GM12892 (cell line): ENCODE data around the gene MAP2K5.

Experiments
- POLR2A ChIP-seq: IDR thresholded peaks from 2 replicates; pipeline ENCODE4 v1.6.1; 2011; ENCODE audit warnings: low read depth, low read length, control low read depth
- TAF1 ChIP-seq: IDR thresholded peaks from 2 replicates; pipeline ENCODE4 v1.6.1; 2011; ENCODE audit warnings: low read depth, mild to moderate bottlenecking, control low read depth, low read length, borderline replicate concordance

DNA sequence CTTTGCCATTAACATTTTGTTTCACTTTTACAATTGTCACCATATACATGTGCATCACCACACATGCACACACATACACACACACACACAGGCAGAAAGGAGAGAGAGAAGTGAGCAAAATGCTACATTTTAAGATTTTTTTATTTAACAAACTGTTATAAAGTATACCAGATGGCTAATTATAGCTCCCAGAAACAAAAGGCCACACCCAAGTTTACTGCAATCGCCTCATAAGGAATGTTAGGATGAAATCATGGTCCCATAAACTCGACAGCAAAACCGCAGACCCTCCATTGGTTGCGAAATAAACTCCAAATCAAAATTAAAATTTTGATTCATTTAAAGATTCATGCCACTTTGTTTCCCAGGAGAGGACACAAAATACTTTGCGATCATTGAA, 37.7 kb upstream of the MAP2K5 start:
- no peak for TF ChIP-seq POLR2A
- TF ChIP-seq TAF1, result no peak
